ENCODE measurements around the gene ZFAND5. TPM values are rescaled to one million over a fixed set of nuclear protein-coding genes. Genes with fewer than 3 reads are reported as not detected.

The ZFAND5 gene
- polyA plus RNA-seq, 1 of the 3 experiments (the other 2 are of a cell fraction) = 58.8 TPM

DNA sequence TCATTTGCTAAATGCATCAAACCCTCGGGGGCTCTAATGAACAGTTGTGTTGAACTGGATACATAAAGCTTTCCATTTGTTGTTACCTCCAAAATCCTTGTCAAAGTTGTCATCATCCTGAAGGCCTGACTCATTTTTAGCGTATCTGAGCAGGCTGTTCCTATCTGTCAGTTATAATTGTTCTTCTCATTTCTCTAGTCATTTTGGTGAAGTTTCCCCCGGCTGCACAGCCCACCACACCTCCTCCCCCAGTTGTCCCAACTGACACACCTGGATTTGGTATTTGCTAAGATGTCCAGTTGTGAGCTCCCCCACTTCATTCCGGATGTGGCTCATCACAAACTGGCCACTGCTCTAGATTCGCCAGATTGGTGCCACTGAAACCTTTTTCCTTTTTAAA is 27.7 kb downstream of the ZFAND5 start:
- ChIA-PET CTCF (interaction anchor here (1.0 kb wide), 1 partner anchor 1052 kb away, joined by 3 read pairs; no protein-coding TSS in a partner anchor), POLR2A (interaction anchor here (1.0 kb wide), 1 partner anchor 28 kb away, joined by 3 read pairs; the partner anchor contains the start of gene ZFAND5)
- Histone ChIP-seq H3K4me2 (no peak overlapping the region), H4K20me1 (ENCODE audit: insufficient read depth) (no peaks in the 10 kb centered on the region), H3K79me2 (ENCODE audit: insufficient read depth) (no peaks in the 10 kb centered on the region), H3F3A (replicated peaks; ENCODE audit: insufficient read depth) (no peaks in the 10 kb centered on the region), H3K9ac (no peak overlapping the region), H3K36me3 (replicated peaks in 1 of 2; ENCODE audit: control insufficient read depth in 1 of 2, insufficient read depth in 2 of 2, low read length in 1 of 2) (no peaks in the 10 kb centered on the region), H2AFZ (ENCODE audit: low read depth) (no peak overlapping the region), H3K9me3 (no peaks in the 10 kb centered on the region), H3K9me2 (no peaks in the 10 kb centered on the region), H3K4me3 (ENCODE audit: low read depth in 2 of 2, low read length in 1 of 2) (no peak overlapping the region), H3K4me1 (ENCODE audit: control insufficient read depth in 1 of 2, insufficient read depth in 2 of 2, low read depth in 1 of 2, low read length in 1 of 2) (no peaks in the 10 kb centered on the region), H3K27me3 (ENCODE audit: insufficient read depth) (no peaks in the 10 kb centered on the region), H3K27ac (ENCODE audit: low read depth in 2 of 2, low read length in 1 of 2) (no peak overlapping the region)
- no peak for DNase-seq
- TF ChIP-seq TCF12 (IDR thresholded peaks at IDR 0.05) = no peak
- TF ChIP-seq, protein P1, sequence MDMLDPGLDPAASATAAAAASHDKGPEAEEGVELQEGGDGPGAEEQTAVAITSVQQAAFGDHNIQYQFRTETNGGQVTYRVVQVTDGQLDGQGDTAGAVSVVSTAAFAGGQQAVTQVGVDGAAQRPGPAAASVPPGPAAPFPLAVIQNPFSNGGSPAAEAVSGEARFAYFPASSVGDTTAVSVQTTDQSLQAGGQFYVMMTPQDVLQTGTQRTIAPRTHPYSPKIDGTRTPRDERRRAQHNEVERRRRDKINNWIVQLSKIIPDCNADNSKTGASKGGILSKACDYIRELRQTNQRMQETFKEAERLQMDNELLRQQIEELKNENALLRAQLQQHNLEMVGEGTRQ (IDR thresholded peaks at IDR 0.05; ENCODE audit: borderline replicate concordance, low read depth, low read length) = no peak
- no peak for TF ChIP-seq TAF1 (IDR thresholded peaks at IDR 0.05; ENCODE audit: borderline replicate concordance, low read depth, low read length)
- no peak for TF ChIP-seq YY1 (IDR thresholded peaks at IDR 0.05; ENCODE audit: low read depth)
- TF ChIP-seq GABPA (IDR thresholded peaks at IDR 0.05; ENCODE audit: low read depth) = no peak
- TF ChIP-seq RFX5 (IDR thresholded peaks at IDR 0.05; ENCODE audit: low read length) = no peak
- no peak for TF ChIP-seq JUND (IDR thresholded peaks at IDR 0.05)
- no peak for TF ChIP-seq POLR2AphosphoS5 (IDR thresholded peaks at IDR 0.05; ENCODE audit: low read depth, low read length)
- no peak for TF ChIP-seq SMC3 (IDR thresholded peaks at IDR 0.05; ENCODE audit: low read depth, low read length)
- no peak for TF ChIP-seq NRF1 (IDR thresholded peaks at IDR 0.05; ENCODE audit: low read depth, low read length)
- TF ChIP-seq, protein P2, sequence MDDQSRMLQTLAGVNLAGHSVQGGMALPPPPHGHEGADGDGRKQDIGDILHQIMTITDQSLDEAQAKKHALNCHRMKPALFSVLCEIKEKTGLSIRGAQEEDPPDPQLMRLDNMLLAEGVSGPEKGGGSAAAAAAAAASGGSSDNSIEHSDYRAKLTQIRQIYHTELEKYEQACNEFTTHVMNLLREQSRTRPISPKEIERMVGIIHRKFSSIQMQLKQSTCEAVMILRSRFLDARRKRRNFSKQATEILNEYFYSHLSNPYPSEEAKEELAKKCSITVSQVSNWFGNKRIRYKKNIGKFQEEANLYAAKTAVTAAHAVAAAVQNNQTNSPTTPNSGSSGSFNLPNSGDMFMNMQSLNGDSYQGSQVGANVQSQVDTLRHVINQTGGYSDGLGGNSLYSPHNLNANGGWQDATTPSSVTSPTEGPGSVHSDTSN (IDR thresholded peaks at IDR 0.05) = no peak
- WGBS (ENCODE audit: low lambda C conversion rate) = 33% methylated on average over 5 of the region's 5 CpGs

DNA sequence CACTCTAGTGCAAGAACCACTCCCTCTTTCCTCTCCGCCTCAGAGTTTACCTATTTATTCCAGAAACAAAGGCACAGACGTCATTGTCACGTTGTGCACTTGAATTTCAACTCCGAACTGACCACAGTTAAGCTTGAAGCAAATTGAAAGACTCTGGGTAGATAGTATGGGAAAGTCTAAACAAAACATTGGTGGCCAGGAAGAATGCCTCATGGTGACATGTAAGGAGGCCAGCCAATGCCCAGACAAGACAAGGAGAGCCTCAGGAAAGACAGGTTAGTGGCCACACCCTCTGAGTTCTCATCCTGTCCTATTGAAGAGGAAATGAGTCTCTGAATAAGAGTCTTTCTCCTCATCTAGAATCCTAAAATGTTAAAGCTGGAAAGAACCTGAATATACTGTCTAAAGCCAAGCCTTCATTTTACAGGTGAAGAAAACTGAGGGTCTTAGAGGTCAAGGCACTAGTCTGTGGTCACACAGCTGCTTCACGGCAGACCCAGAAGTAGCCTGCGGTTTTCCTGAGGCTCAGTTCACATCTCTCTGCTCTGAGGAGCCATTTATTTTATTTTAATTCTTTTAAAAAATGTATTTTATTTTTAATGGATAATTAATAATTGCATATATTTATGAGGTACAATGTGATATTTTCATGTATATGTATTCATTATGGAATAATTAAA is 30.2 kb downstream of the ZFAND5 start:
- Histone ChIP-seq H3K4me3 (ENCODE audit: low read depth in 2 of 2, low read length in 1 of 2) (no peak overlapping the region), H3K27ac (ENCODE audit: low read depth in 2 of 2, low read length in 1 of 2) (no peak overlapping the region), H3K9ac (no peak overlapping the region), H3K9me3 (no peaks in the 10 kb centered on the region), H3K4me2 (no peak overlapping the region), H3K4me1 (ENCODE audit: control insufficient read depth in 1 of 2, insufficient read depth in 2 of 2, low read depth in 1 of 2, low read length in 1 of 2) (no peaks in the 10 kb centered on the region), H3K79me2 (ENCODE audit: insufficient read depth) (no peaks in the 10 kb centered on the region), H2AFZ (ENCODE audit: low read depth) (no peak overlapping the region), H4K20me1 (ENCODE audit: insufficient read depth) (no peaks in the 10 kb centered on the region), H3K9me2 (no peaks in the 10 kb centered on the region), H3F3A (replicated peaks; ENCODE audit: insufficient read depth) (no peaks in the 10 kb centered on the region), H3K36me3 (replicated peaks in 1 of 2; ENCODE audit: control insufficient read depth in 1 of 2, insufficient read depth in 2 of 2, low read length in 1 of 2) (no peaks in the 10 kb centered on the region), H3K27me3 (ENCODE audit: insufficient read depth) (no peaks in the 10 kb centered on the region)
- CTCF ChIA-PET = interaction anchor here (0.6 to 1.1 kb wide), 2 partner anchors 62 to 96 kb away, joined by 3 read pairs; no protein-coding TSS in a partner anchor
- TF ChIP-seq GATA2 (CRISPR knock-in tag; IDR thresholded peaks at IDR 0.05) = no peak
- TF ChIP-seq YY1 (IDR thresholded peaks at IDR 0.05; ENCODE audit: low read depth) = no peak
- TF ChIP-seq RCOR1 (IDR thresholded peaks at IDR 0.05; ENCODE audit: low read length) = no peak
- TF ChIP-seq, protein P3, sequence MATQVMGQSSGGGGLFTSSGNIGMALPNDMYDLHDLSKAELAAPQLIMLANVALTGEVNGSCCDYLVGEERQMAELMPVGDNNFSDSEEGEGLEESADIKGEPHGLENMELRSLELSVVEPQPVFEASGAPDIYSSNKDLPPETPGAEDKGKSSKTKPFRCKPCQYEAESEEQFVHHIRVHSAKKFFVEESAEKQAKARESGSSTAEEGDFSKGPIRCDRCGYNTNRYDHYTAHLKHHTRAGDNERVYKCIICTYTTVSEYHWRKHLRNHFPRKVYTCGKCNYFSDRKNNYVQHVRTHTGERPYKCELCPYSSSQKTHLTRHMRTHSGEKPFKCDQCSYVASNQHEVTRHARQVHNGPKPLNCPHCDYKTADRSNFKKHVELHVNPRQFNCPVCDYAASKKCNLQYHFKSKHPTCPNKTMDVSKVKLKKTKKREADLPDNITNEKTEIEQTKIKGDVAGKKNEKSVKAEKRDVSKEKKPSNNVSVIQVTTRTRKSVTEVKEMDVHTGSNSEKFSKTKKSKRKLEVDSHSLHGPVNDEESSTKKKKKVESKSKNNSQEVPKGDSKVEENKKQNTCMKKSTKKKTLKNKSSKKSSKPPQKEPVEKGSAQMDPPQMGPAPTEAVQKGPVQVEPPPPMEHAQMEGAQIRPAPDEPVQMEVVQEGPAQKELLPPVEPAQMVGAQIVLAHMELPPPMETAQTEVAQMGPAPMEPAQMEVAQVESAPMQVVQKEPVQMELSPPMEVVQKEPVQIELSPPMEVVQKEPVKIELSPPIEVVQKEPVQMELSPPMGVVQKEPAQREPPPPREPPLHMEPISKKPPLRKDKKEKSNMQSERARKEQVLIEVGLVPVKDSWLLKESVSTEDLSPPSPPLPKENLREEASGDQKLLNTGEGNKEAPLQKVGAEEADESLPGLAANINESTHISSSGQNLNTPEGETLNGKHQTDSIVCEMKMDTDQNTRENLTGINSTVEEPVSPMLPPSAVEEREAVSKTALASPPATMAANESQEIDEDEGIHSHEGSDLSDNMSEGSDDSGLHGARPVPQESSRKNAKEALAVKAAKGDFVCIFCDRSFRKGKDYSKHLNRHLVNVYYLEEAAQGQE (IDR thresholded peaks at IDR 0.05; ENCODE audit: low read depth, low read length) = no peak
- TF ChIP-seq, protein P2 (IDR thresholded peaks at IDR 0.05) = no peak
- TF ChIP-seq EP300 (IDR thresholded peaks at IDR 0.05; ENCODE audit: borderline replicate concordance in 1 of 2, low read depth in 1 of 2, low read length in 1 of 2) = no peak
- no peak for TF ChIP-seq TEAD4 (IDR thresholded peaks at IDR 0.05; ENCODE audit: borderline replicate concordance, insufficient read depth)
- TF ChIP-seq JUND (IDR thresholded peaks at IDR 0.05) = no peak
- TF ChIP-seq TCF12 (IDR thresholded peaks at IDR 0.05) = no peak
- no peak for TF ChIP-seq NRF1 (IDR thresholded peaks at IDR 0.05; ENCODE audit: low read depth, low read length)
- no peak for TF ChIP-seq FOXM1 (IDR thresholded peaks at IDR 0.05; ENCODE audit: low read depth)
- TF ChIP-seq, protein P4, sequence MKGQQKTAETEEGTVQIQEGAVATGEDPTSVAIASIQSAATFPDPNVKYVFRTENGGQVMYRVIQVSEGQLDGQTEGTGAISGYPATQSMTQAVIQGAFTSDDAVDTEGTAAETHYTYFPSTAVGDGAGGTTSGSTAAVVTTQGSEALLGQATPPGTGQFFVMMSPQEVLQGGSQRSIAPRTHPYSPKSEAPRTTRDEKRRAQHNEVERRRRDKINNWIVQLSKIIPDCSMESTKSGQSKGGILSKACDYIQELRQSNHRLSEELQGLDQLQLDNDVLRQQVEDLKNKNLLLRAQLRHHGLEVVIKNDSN (IDR thresholded peaks at IDR 0.05; ENCODE audit: borderline replicate concordance, low read depth) = no peak
- TF ChIP-seq SMC3 (IDR thresholded peaks at IDR 0.05; ENCODE audit: low read depth, low read length) = no peak
- 54% methylated on average over 6 of the region's 6 CpGs for WGBS (ENCODE audit: low lambda C conversion rate)
- DNase-seq = no peak
- POLR2A ChIA-PET = no interaction called here
